ENCODE measurements around the gene BLNK.

DNA sequence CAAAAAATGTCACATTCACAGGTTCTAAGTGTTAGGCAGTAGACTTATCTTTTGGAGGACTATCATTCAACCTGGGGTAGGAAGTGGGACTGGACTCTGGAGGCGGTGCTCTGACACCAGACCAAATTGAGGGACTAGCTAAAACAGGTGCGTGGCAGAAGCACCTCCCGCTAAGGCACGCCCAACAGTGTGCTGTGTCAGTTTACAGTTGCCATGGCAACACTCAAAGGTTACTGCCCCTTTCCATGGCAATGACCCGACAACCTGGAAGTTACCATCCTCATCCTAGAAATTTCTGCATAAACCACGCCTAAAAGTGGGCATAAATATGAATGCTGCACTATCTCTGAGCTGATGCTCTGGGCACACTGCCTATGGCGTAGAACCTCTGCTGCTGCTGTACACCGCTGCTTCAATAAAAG, 14.0 kb upstream of the BLNK start:
- TF ChIP-seq EZH2 (IDR thresholded peaks at IDR 0.05; ENCODE audit: insufficient read depth, poor library complexity, severe bottlenecking): no peak
- no peak for TF ChIP-seq EZH2phosphoT487 (IDR thresholded peaks at IDR 0.05; ENCODE audit: insufficient read depth, low read depth)

Data from GM23248 (cell line).